ENCODE results near the gene AGK. TPM values are rescaled to one million over a fixed set of nuclear protein-coding genes. Genes with fewer than 3 reads are reported as not detected.
A peak's percentile ranks its signal among the peaks of the same experiment; 100 is the strongest.

Gene AGK
- total RNA-seq, 3 donors from 2014 or later: 14.7 to 33.1 (median 28.5) TPM

DNA sequence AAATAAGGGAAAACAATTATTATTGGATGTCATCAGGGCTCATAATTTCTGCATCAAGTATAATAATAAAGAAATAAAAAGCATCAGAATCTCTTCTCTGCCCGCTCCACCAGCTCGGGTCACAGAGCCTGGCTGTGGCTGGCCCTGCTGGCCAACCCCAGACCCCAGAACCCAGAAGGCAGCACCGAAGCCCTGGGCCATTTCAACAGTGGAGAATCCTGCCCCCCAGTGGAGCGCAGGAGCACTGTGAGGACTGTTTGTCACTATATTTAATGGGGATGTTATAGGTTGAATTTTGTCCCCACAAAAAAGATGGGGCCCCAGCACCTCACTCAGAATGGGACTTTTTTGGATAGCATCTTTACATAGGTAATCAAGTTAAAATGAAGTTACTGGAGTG lies 123.5 kb downstream of the AGK start:
- intact Hi-C loops (cut with DNase I; ENCODE audit: low total_unique reads): no loop called here
- Histone ChIP-seq H3K9me3 (no peaks in the 10 kb centered on the region), H3K27me3 (no peaks in the 10 kb centered on the region), H3K4me3 (no peak overlapping the region), H3K4me1 (no peaks in the 10 kb centered on the region), H3K27ac (peak overlapping the region; percentile 80 to 87), H3K36me3 (no peaks in the 10 kb centered on the region)
- DNase-seq (ENCODE audit: low spot score in 2 of 2): no peak
- TF ChIP-seq POLR2AphosphoS5 (IDR thresholded peaks at IDR 0.05) (no peak), POLR2A (IDR thresholded peaks at IDR 0.05) (no peak)
- TF ChIP-seq, protein P1, sequence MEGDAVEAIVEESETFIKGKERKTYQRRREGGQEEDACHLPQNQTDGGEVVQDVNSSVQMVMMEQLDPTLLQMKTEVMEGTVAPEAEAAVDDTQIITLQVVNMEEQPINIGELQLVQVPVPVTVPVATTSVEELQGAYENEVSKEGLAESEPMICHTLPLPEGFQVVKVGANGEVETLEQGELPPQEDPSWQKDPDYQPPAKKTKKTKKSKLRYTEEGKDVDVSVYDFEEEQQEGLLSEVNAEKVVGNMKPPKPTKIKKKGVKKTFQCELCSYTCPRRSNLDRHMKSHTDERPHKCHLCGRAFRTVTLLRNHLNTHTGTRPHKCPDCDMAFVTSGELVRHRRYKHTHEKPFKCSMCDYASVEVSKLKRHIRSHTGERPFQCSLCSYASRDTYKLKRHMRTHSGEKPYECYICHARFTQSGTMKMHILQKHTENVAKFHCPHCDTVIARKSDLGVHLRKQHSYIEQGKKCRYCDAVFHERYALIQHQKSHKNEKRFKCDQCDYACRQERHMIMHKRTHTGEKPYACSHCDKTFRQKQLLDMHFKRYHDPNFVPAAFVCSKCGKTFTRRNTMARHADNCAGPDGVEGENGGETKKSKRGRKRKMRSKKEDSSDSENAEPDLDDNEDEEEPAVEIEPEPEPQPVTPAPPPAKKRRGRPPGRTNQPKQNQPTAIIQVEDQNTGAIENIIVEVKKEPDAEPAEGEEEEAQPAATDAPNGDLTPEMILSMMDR (IDR thresholded peaks at IDR 0.05): peak in 1 of 3 donors; percentile 9

DNA sequence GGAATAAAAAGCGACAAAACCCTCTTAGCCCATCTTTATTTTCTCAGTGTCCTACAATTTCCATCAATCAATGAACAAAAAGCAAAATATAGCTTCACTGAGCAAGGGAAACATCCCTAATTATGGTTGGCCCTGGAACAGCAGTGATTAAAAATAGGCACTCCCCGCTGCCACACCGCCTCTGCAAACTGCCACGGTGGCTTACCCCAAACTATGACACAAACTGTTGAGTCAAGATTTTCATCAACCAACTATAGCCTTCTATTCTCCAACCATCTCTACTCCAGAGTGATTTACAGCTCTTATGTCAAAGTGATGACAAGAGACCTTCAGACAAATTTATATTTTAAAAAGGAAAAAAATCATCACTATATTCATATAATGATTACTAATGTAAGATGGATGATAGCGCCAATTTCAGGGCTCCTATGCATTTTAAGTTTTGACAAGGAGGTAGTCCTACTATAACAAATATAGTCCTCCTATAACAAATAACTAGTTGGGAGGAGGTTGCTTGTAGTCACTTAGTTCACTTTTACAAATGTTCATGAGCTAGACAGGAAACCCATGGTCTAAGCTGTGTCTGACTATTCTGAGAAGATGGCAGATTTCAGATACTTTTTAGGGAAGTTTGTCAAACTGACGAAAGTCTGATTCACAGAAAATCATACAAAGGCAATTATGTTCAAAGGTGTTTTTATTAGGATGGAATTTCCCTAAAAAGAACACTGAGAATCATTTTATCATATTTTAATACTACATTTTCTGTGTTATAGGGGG lies 124.4 kb downstream of the AGK start:
- no peaks in the 10 kb centered on the region for H3K9me3 ChIP-seq
- DNase-seq (ENCODE audit: low spot score in 2 of 2): no peak
- TF ChIP-seq POLR2AphosphoS5 (IDR thresholded peaks at IDR 0.05): no peak
- H3K4me1 ChIP-seq: no peaks in the 10 kb centered on the region
- intact Hi-C loops (cut with DNase I; ENCODE audit: low total_unique reads): no loop called here
- no peaks in the 10 kb centered on the region for H3K27me3 ChIP-seq
- no peaks in the 10 kb centered on the region for H3K36me3 ChIP-seq
- peak overlapping the region; percentile 4 to 80 for H3K27ac ChIP-seq
- H3K4me3 ChIP-seq: no peak overlapping the region

DNA sequence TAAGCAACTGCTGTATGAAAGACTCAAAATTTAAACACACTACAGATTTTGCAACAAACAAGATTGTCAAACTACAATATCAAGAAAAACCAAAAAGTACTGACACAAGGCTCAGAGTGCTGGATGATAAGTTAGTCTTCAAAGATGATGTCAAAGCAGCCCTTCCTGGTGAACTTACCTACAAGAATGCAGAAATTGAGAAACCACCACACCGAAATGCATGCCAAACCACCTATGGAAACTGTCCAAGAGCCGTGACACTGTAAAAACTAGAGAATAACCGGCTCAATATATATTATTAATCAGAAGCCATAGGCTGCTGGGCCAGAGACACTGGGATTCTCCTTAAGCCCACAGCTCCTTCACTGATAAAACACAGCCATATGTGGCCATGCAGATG lies 125.4 kb downstream of the AGK start:
- no peak for DNase-seq (ENCODE audit: low spot score in 2 of 2)
- no peaks in the 10 kb centered on the region for H3K4me1 ChIP-seq
- H3K4me3 ChIP-seq: no peak overlapping the region
- H3K9me3 ChIP-seq: no peaks in the 10 kb centered on the region
- H3K27ac ChIP-seq: peak overlapping the region; percentile 53 to 56
- intact Hi-C loops (cut with DNase I; ENCODE audit: low total_unique reads): no loop called here
- no peaks in the 10 kb centered on the region for H3K27me3 ChIP-seq
- no peak for TF ChIP-seq POLR2A (IDR thresholded peaks at IDR 0.05)
- TF ChIP-seq POLR2AphosphoS5 (IDR thresholded peaks at IDR 0.05): no peak
- TF ChIP-seq, protein P1 (IDR thresholded peaks at IDR 0.05): no peak
- H3K36me3 ChIP-seq: no peaks in the 10 kb centered on the region

DNA sequence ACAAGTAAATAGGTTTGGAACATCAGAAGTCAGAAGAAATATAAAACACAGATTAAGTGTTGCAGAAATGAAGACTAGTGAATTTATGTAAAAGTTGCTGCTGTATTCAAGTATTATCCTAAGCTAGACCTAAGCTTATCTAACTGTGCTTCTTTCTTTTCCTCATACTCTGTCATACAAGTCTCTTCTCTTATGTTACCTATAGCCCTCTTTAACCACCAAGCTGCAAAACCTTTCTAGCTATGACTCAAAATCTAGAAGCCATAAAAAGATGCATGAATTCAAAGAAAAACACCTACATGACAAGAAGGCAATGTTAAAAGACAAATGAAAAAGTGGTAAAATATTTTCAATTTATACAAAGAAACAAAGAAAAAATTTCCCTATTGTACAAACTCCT lies 127.8 kb downstream of the AGK start:
- no peak for TF ChIP-seq POLR2AphosphoS5 (IDR thresholded peaks at IDR 0.05)
- no peak for TF ChIP-seq POLR2A (IDR thresholded peaks at IDR 0.05)
- TF ChIP-seq, protein P1 (IDR thresholded peaks at IDR 0.05): no peak
- H3K4me3 ChIP-seq: no peak overlapping the region
- intact Hi-C loops (cut with DNase I; ENCODE audit: low total_unique reads): no loop called here
- no peaks in the 10 kb centered on the region for H3K4me1 ChIP-seq
- no peaks in the 10 kb centered on the region for H3K9me3 ChIP-seq
- no peak for DNase-seq (ENCODE audit: low spot score in 2 of 2)
- H3K27ac ChIP-seq: no peak overlapping the region
- H3K27me3 ChIP-seq: no peaks in the 10 kb centered on the region
- no peaks in the 10 kb centered on the region for H3K36me3 ChIP-seq

DNA sequence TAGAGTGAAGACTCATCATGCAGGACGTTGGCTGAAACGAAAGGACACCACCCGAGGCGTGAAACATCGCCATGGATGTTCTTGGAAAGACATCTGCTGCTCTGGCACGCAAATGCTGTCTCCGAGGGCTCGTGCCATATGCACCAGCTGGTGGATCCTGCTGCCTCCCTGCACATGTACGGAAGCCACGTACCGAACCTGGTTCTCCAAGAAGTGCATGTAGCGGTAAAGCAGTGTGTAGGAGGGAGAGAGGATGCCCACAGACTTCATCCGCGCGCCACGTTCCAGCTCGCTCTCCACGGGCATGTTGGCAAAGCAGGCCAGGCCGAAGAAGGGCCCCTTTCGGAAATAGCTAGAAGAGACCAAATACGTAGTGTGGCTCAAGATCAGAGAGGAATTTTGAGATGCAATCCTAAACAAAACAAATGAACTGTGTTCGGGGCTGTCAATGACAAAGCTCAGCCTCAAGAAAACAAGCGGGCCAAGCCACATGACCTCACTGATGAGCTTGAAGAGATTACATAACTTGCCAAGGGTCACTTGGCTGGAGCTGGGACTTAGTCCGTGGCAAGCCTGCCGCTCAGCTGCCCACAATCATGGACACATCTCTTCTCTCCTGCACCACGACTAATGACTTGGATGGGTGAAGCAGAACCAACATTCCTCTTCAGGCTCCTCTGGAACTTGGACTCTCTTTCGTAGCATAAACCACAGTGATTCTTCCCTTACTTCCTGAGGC lies 134.2 kb downstream of the AGK start:
- H3K27me3 ChIP-seq: no peaks in the 10 kb centered on the region
- TF ChIP-seq POLR2AphosphoS5 (IDR thresholded peaks at IDR 0.05): no peak
- TF ChIP-seq, protein P1 (IDR thresholded peaks at IDR 0.05): no peak
- no peak for TF ChIP-seq POLR2A (IDR thresholded peaks at IDR 0.05)
- H3K4me3 ChIP-seq: no peak overlapping the region
- H3K36me3 ChIP-seq: no peaks in the 10 kb centered on the region
- DNase-seq (ENCODE audit: low spot score in 2 of 2): no peak
- H3K4me1 ChIP-seq: no peaks in the 10 kb centered on the region
- no peak overlapping the region for H3K27ac ChIP-seq
- no peaks in the 10 kb centered on the region for H3K9me3 ChIP-seq
- intact Hi-C loops (cut with DNase I; ENCODE audit: low total_unique reads): no loop called here

Measured in breast epithelium (tissue), 4 donors.